ENCODE results near the gene GTF2F2. TPM values are rescaled to one million over a fixed set of nuclear protein-coding genes. Genes with fewer than 3 reads are reported as not detected.

Gene GTF2F2
- total RNA-seq, 1 donor from 2014 or later = 6.4 TPM

- H3K9me3 ChIP-seq = no peaks in the 10 kb centered on the region
- no peak overlapping the region for H3K4me3 ChIP-seq
- peaks cover 2 to 3% of the 10 kb centered on the region in 2 donors for H3K36me3 ChIP-seq
- no peaks in the 10 kb centered on the region for H3K27me3 ChIP-seq
- intact Hi-C loops (cut with DNase I) = no loop called here
- no peak for TF ChIP-seq CTCF (IDR thresholded peaks at IDR 0.05)
- DNase-seq (ENCODE audit: low spot score in 2 of 2) = no peak
- H3K4me1 ChIP-seq = no peaks in the 10 kb centered on the region
- H3K27ac ChIP-seq = no peak overlapping the region
Observed at GRCh38 chr13:45132369-45133064, 12.2 kb downstream of the GTF2F2 start.

DNA sequence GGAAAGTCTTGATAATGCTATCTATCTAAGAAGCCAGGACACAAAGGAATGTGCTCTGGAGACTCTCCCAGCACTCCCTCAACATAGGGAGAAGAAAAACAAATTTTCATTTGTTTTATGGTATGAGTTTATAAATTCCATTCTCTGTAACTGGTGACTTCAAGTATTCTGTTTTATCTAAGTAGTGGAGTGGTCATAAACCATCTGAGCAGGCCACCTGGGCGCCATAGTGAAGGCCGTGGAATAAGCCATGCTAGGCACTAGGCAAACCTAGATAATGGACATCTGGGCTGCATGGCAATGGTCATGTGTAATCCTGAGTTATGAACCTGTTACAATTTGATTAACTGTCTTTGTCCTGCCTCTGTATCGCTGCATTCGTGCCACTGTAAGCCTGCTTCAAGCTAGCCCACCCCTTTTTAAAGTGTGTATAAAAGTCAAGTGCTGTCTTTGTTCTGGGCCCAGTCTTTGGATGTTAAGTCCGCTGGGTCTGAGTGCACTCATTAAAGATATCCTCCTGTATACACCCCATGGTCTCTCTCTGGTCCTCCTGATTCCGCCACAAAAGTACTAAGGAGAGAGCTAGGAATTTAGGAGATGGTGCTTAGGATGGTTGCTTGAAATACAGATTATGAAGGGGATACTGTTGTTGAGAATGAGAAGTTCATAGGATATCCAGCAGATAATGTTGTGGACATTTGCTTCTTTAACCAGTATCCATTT is 13.2 kb downstream of the GTF2F2 start:
- no peak overlapping the region for H3K27ac ChIP-seq
- no peaks in the 10 kb centered on the region for H3K4me1 ChIP-seq
- no peaks in the 10 kb centered on the region for H3K9me3 ChIP-seq
- peaks cover 8 to 11% of the 10 kb centered on the region in 2 donors for H3K36me3 ChIP-seq
- intact Hi-C loops (cut with DNase I) = no loop called here
- TF ChIP-seq CTCF (IDR thresholded peaks at IDR 0.05) = no peak
- H3K4me3 ChIP-seq = no peak overlapping the region
- DNase-seq (ENCODE audit: low spot score in 2 of 2) = no peak
- no peaks in the 10 kb centered on the region for H3K27me3 ChIP-seq

DNA sequence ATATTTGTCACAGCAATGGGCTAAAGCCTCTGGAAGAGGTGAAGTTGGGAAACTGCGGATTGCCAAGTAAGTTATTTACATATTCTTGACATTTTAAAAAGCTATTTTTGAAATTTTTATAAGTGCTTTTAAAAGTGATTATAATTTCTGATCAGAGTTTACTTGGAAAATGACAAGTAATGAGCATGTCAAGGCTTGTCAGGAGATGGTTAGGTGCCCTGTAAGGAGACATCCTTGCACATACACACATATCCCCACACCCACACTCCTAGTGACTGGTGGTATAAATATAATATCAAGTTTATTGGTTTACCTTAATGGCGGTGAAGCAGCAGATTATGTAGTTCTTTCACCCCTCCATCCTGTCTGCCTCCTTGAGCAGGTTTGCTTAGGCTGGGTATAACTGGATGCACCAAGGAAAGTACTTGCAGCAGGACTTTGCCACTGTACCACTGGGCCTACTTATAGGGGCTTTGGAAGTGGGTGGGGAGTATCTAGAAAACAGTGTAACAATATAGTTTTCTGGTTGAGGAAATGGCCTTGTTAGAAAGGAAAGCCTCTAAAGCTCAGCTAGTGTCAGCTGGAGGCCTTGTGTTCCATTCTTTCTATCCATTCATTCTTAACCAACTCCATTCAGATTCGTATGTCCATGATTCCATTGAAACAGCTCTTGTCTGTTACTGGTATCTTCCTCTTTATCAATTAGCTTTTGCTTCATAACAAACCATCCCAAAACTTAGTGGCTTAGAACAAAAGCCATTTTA is 16.6 kb downstream of the GTF2F2 start:
- H3K27me3 ChIP-seq = no peaks in the 10 kb centered on the region
- no peaks in the 10 kb centered on the region for H3K4me1 ChIP-seq
- peaks cover 9 to 17% of the 10 kb centered on the region in 2 donors for H3K36me3 ChIP-seq
- no peak overlapping the region for H3K4me3 ChIP-seq
- no peak for DNase-seq (ENCODE audit: low spot score in 2 of 2)
- no peak for TF ChIP-seq CTCF (IDR thresholded peaks at IDR 0.05)
- no peaks in the 10 kb centered on the region for H3K9me3 ChIP-seq
- intact Hi-C loops (cut with DNase I) = no loop called here
- no peak overlapping the region for H3K27ac ChIP-seq

DNA sequence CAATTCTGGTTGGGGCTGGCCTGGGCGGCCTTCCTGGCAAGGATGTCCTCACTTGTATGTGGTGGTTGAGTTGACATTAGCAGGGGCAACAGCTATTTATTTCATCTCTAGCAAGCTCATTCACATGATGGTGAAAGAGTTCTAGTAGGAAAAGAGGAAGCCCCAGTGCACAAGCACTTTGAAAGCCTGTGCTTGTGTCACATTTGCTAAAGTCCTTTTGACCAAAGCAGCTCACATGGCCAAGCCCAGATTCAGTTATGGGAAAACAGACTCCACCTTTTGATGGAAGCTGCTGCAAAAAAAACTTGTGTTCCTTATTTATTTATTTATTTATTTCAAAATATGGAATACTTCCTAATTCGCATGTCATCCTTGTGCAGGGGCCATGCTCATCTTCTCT is 17.2 kb downstream of the GTF2F2 start:
- no peak for TF ChIP-seq CTCF (IDR thresholded peaks at IDR 0.05)
- intact Hi-C loops (cut with DNase I) = no loop called here
- Histone ChIP-seq H3K4me3 (no peak overlapping the region), H3K4me1 (no peaks in the 10 kb centered on the region), H3K27ac (no peak overlapping the region), H3K27me3 (no peaks in the 10 kb centered on the region), H3K36me3 (peaks cover 9 to 17% of the 10 kb centered on the region in 2 donors), H3K9me3 (no peaks in the 10 kb centered on the region)
- DNase-seq (ENCODE audit: low spot score in 2 of 2) = no peak

DNA sequence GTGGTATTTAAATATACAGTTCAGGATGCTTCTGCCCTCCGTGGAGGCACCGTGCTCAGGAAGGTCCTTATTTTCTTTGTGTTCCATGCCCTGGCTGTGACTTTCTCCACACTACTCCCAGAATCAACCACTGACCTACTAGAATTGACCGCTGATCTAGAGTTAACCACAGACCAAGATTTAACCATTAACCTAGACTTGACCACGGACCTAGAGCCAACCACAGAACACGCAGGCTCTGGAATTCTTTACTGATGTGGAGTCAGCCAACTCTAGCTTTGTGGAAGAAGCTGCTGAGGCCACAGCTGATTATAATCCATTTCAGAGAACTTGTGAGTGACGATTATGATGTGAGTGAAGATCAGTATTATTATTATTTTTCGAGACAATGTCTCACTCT is 18.0 kb downstream of the GTF2F2 start:
- Histone ChIP-seq H3K4me1 (no peaks in the 10 kb centered on the region), H3K36me3 (peaks cover 9 to 17% of the 10 kb centered on the region in 2 donors), H3K9me3 (no peaks in the 10 kb centered on the region), H3K27ac (no peak overlapping the region), H3K27me3 (no peaks in the 10 kb centered on the region), H3K4me3 (no peak overlapping the region)
- intact Hi-C loops (cut with DNase I) = no loop called here
- no peak for DNase-seq (ENCODE audit: low spot score in 2 of 2)
- no peak for TF ChIP-seq CTCF (IDR thresholded peaks at IDR 0.05)

All from ascending aorta (tissue), 2 donors.